ENCODE data around the gene NEK7. TPM values are rescaled to one million over a fixed set of nuclear protein-coding genes. Genes with fewer than 3 reads are reported as not detected.
"Not testable (repeated sequence)": the region's sequence is repeated elsewhere in the genome, so short reads cannot be mapped to it uniquely, and the experiment has no call there.

NEK7 gene
- total RNA-seq, 1 experiment from 2014 or later, result 14.2 TPM

DNA sequence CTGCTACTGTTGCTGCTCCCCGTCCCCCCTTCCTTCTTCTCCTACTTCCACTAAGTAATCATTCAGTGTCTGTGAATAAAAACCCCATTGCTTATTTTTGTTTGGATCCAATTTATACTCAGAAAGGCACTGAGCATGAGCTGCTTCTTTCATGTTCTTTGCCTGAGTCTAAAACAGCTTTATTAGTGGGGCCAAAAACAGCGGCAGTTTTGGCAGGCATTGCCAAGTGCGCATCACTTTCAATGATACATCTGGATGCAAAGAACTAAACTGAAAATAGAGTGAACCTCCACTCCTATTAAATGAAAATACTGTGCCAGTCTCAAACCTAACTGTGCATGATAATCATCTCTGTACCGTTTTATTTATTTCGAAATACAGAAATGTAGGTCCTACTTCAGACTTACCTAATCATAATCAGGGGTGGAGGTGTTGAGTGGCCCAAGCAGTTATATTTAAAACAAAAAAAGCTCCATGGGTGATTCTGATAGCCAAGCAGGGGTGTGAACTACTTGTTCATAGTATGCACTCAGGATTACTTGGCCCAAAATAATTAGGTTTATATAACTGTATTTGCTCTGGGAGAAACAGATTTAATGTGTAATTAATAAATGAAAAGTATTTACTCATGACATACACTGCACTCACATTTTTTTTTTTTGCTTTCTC is 48.4 kb downstream of the NEK7 start:
- no peak for DNase-seq (ENCODE audit: low spot score)

DNA sequence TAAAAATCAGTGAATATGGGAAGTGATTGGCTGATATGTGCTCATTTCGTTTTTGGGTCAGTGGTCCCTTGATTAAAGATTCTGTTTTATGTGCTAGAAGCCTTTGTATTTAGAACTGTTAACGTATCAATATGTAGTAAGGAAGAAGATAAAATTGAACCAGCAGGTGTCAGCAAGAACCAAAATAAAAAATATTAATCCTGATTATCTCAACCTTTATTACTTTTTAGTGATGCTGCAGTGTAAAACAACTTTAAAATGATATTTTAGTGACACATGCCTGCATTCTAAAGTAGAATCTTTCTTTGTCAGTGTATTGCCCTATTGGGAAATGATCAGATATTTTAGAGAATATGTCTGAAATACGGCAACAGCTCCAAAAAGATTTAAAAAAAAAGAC is 49.5 kb downstream of the NEK7 start:
- DNase-seq (ENCODE audit: low spot score), result no peak

DNA sequence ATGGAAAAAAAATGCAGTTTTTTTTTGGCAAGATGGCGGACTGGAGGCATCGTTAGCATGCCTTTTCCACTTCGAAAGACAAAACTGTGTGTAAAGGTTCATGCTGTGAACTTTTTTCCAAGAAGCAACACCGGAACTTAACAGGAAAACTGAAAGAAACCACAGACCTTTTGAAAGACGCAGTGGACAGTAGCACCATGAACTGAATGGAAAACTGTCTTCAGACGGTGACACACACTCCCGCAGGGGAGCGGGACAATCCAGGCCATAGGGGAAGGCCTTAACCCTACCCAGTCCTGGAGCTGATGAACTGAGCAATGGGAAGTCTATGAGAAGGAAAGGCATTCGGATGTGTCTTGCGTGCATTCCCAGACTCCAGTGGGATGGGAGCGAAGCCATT is 54.9 kb downstream of the NEK7 start:
- no peak for DNase-seq (ENCODE audit: low spot score)

DNA sequence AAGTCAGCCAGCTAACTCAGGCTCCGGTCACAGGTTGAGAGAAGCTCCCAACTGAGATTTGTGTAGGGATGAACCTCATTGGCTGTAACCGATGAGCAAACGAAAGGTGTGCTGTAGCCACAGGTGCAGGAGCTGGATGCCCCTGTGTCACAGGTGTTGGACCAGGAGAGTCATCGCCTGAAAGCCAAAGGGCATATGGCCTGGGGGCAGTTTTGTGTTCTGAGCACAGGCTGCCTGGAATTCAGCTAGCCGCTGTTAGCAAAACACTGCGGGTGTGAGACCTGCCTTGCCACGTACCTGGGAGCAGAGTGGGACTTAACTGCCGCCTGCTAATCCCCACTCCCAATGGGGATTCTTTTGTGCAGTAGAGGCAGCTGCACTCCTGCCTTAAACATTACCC is 55.3 kb downstream of the NEK7 start:
- DNase-seq (ENCODE audit: low spot score), result no peak

DNA sequence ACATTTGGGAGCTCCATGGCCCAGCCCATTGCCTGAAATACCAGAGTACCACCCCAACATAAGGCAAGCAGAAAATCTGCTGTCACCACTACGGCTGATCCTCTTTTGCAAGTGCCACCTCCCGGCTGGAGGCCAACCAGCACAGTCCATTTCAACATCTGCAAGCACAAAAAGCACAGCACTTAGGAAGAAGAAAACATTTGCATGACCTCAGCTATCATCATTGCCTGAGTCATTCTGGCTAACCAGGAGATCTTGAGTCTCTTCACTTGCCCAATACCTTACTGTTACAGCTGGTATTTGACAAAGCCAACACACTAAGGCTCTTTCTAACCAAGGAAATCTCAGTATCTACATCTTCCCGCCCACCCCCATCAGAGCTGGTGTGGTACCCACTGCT is 55.9 kb downstream of the NEK7 start:
- no peak for DNase-seq (ENCODE audit: low spot score)

DNA sequence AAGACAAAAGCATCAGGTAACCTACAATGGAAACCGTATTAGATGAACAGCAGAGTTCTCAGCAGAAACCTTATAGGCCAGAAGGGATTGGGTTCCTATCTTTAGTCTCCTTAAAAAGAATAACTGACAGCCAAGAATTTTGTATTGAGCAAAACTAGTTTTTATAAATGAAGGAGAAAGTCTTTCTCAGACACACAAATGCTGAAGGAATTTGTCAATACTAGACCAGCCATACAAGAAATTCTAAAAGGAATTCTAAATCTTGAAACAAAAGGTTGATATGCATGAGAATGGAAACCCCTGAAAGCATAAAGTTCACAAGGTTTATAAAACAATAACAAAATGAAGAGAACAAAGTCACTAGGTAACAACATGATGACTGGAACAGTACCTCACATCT is 58.1 kb downstream of the NEK7 start:
- DNase-seq (ENCODE audit: low spot score), result no peak

DNA sequence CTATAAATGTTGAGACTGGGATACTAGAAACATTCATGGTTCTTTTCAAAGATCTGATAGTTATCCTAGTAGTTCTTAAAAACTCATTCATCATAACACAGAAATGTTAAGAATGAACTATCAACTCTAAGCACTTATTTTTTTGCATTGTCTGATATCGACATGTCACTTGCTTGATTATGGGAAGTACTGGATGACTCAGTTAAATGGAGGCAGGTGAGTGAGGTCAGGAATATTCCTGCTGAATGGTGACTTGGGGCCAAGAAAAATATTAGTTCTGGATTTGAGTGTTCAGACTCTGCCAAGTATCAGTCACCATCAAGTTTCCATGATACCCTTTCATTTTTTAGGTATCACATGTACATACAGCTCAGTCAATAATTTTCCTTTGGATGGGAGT is 63.6 kb downstream of the NEK7 start:
- no peak for DNase-seq (ENCODE audit: low spot score)

DNA sequence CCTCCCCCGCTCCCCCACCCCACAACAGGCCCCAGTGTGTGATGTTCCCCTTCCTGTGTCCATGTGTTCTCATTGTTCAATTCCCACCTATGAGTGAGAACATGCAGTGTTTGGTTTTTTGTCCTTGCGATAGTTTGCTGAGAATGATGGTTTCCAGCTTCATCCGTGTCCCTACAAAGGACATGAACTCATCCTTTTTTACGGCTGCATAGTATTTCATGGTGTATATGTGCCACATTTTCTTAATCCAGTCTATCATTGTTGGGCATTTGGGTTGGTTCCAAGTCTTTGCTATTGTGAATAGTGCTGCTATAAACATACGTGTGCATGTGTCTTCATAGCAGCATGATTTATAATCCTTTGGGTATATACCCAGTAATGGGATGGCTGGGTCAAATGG is 70.2 kb downstream of the NEK7 start:
- DNase-seq (ENCODE audit: low spot score), result not testable (repeated sequence)

DNA sequence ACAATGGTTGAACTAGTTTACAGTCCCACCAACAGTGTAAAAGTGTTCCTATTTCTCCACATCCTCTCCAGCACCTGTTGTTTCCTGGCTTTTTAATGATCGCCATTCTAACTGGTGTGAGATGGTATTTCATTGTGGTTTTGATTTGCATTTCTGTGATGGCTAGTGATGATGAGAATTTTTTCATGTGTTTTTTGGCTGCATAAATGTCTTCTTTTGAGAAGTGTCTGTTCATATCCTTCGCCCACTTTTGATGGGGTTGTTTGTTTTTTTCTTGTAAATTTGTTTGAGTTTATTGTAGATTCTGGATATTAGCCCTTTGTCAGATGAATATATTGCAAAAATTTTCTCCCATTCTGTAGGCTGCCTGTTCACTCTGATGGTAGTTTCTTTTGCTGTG is 70.7 kb downstream of the NEK7 start:
- not testable (repeated sequence) for DNase-seq (ENCODE audit: low spot score)

DNA sequence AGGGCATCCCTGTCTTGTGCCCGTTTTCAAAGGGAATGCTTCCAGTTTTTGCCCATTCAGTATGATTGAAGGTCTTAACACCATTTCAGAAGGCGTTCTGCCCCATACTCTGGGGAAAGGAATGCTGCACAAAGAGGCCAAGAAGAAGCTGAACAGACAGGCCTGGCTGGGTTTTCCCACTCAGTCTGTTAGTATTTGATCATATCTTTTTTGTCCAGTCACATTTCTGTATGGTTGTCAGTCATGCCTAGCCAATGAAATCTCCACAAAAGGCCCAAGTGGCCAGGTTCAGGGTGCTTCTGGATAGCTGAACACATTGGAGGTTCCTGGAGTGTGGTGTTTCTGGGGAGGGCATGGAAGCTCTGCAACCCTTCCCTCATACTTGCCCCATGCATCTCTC is 72.1 kb downstream of the NEK7 start:
- DNase-seq (ENCODE audit: low spot score), result no peak

DNA sequence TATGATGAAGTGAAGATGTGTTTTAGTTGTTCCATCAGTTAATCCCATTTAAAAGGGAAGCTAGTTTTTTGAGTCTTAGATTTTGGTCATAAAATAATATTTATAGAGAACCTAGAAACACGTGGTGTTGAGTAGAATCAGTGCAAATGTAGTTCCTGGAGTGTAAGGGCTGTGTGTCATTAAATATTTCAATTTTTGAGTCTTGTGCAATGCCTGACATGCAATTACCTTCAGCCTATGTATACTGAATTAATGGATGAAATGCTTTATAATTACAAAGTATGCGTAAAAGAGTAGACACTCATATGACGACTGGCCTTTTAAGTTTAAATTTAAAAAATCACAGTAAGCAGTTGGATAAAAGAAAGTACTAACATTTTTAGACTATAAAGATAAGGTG is 75.0 kb downstream of the NEK7 start:
- no peak for DNase-seq (ENCODE audit: low spot score)

DNA sequence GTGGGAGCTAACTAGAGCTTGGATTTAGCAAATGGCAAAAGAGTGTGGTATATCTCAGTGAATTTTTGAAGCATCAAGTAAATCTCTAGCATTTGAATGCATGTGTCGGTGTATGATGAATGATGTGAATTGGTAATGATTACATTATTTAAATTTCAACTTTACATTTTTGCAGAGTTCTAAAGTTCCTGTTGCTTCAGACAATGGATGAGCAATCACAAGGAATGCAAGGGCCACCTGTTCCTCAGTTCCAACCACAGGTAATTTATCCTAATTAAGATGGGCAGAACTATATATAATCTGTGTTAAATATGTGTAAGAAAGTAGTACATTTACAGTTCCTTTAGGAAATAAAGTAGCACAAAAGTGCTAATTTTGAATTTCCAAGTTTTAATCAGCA is 75.6 kb downstream of the NEK7 start:
- no peak for DNase-seq (ENCODE audit: low spot score)

DNA sequence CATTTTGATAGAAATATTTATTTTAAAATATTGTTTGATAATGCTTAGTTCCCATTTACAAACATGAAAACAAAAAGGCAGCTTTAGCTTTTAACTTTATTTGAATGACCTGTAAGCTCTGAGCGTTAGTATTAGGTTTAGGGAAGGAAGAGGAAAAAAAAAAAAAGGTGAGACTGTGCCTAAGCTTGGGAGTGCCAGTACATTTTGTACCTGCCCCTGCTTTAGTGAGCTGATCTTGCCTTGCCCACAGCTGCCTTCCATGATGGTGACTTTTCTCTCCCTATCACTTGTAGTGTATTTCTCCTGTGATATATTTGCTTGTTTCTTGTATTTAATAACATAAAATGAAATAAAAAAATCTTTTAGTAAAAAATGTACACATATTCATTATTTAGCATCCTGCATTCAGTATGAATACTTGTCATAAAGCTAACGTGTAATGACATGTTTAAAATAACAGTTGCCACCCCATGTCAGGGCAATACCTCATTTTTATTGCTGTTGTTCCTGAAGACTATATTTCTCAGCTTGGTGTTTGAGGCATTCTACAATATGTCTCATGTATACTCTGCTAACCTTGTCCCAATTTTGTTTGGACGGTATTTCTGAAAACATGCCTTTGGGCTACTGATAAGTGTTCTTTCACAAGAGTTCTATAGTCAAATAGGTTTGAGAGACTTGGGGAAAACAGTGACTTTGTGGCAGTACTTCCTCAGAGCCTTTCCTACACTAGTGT is 76.3 kb downstream of the NEK7 start:
- DNase-seq (ENCODE audit: low spot score), result no peak

DNA sequence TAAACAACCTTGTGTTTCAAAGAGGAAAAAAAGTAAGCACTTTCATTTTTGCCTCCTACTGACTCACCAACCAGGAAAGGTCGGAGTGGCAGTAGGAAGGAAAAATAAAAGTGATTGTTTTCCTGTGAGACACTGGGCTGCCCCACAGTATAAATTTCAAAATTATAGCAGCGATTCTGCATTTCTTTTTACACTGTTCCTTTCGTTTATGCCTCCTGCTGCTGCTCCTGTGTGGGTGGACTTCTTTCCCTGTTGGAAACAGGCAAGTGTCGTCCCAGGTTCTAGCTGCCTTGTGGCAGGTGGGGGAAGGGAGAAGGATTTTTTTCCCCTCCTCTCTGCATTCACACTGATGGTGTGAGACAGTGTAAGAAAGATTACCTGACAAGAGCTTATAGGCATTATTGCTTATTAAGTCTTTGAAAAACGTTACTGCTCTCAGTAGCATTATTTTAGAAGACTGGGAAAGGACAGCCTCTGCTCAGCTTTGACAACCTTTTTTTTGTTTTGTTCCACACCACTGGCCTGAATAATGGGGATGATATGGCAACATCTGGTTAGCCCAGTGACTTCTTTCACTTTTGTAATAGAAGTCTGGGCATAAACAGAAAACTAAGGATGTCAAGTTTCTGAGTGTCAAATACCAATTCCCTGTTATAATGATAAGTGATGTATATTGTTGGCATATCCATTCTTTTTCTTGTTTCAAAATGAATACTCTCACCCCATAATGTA is 77.9 kb downstream of the NEK7 start:
- DNase-seq (ENCODE audit: low spot score), result peak; percentile 12

DNA sequence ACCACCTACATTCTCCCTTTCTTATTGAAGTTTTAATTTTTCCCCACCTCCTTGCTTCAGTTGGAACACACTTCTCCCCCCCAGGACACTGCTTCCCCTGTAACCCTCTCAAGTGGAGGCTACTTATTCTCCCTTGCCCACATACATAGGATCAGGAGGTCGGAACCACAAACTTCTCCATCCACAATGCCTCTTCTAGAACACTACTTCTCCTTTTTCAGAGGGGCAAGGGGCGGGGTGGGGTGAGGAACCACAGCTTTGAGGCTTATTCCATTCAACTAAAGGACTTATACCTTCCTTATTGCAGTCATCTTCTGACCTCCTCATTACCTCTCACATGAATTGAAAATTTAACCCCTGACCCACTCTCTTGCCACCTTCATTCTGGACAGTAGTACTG is 81.3 kb downstream of the NEK7 start:
- DNase-seq (ENCODE audit: low spot score), result no peak

DNA sequence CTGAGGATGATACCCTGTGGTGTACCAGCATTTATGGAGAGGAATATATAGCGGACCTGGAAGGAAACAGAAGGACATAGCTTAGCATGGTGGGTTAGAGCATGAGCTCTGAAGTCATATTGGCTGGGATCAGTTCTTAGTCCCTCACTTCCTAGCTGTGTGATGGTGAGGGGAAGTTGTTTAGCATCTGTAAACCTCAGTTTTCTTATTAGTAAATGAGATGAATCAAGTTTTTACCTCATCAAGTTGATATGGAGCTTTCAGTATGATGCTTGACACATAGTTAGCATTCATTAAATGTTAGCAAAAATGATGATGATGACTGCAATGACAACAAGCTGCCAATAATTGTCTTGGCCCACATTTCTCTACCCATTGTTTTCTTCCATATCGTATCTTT is 84.8 kb downstream of the NEK7 start:
- no peak for DNase-seq (ENCODE audit: low spot score)

DNA sequence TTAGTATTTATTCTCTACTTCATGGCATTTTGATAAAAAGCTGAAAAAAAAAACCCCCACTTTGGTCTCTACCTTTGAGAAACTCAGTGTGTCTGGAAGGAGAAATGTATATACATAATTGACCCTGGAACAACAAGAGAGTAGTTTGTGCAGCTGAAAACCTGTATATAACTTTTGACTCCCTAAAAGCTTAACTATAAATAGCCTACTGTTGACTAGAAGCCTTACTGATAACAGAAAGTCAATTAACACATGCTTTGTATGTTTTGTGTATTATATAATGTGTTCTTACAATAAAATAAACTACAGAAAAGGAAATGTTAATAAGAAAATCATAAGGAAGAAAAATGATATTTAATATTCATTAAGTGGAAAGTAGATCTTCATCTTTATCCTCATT is 88.0 kb downstream of the NEK7 start:
- DNase-seq (ENCODE audit: low spot score), result no peak

DNA sequence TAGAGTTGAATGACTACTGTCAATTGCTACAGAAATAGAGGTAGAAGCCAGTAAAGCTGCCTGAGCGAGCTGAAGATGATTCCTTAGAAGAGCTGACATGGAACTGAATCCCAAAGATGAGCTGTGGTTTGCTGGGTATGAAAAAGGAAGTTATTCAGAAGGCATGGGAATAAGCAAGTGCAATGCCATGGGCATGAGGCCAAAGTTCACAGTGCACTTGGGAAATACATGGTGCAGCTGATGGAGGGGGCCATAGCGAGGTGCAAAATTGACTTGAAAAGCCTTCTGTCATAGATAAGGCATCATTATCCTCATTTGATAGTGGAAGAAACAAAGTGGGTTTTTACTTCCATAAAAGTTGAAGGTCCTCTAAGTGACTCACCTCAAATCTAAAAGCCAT is 88.6 kb downstream of the NEK7 start:
- no peak for DNase-seq (ENCODE audit: low spot score)

DNA sequence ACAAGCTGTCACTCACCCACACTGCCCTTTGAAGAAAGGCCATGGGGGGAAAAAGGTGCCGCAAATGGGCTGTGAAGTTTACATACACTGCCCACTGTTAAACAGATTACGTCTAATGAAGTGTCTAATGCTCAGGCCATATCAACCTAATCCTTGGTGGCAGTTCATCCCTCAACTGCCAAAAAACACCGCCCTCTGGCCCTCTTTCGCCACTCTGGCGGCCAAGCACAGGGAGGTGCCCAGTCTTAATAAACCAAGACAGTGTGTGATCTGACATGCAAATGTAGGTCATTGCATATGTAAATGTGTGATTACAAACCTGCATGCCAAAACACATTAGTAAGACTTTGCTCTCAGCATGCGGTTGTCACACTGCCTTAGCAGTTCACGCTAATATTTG is 89.5 kb downstream of the NEK7 start:
- DNase-seq (ENCODE audit: low spot score), result no peak

DNA sequence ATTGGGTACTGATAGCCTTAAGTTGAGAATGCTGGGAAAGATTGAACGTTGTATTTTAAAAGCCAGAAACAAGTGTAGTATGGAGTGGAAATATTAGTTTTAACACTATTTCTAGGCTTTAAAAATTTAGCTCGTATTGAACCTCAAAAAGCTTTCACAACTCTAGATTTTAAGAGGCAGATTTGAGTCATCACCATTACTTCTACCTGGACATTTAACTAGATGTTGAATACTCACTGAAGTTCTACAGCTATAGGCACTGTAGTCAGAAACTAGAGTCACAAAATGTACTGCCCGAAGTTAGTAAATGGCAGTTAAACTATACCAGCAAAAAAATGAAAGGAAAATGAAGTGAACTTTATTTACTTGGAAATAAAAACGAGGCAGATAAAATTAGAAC is 96.5 kb downstream of the NEK7 start:
- no peak for DNase-seq (ENCODE audit: low spot score)

DNA sequence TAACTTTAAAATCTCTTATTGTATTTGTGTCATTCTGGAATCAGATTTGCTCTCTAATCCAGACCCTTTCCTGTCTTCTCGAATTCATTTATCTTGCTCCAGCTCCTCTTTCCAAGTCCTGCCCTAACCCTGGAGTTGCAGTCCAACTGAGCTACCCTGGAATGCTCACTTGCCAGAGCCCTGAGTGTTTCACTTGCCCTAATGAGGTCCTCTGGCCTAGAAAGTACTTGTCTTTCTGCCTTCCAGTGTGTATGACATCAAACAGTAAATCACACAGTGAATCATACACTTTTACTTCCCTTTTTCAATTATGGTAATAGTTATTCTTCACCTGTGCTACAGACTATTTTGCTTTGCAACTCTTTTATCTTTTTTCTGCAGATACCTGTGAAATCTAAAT is 96.9 kb downstream of the NEK7 start:
- DNase-seq (ENCODE audit: low spot score), result no peak

DNA sequence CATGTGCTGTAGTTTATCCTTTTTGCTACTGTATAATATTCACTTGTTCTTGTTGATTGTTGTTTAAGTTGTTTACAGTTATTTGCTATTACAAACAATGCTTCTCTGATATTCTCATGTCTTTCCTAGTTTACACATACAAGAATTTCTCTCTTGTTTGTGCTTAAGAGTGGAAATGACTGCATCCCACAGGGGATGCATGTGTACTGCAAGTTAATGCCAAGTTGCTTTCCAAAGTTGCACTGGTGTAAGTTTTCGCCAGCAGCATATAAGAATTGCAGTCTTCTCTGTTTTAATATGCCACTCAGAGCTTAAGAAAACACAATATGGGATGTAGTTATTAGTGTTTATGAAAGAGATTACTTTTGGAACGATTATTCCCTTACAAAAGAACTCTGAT is 97.7 kb downstream of the NEK7 start:
- no peak for DNase-seq (ENCODE audit: low spot score)

DNA sequence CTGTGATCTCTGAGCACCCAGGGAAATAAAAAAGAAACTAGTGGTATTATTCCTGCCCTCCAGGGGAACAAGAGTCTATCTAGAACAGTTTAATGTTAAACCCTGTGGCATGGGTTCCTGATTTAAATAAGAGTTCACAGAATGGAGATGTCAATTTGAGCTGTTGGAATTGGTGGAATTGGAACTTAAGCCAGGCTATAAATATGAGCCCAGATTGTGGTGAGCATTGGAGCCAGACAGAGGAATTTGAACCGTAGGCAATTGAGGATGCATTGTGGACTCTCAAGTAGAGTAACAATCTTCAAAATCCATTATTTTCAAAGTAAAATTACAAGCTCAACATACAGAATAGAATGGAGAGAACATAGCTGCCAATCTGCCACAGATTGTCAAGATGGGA is 98.2 kb downstream of the NEK7 start:
- no peak for DNase-seq (ENCODE audit: low spot score)
